ENCODE data around the gene DPEP3. TPM values are rescaled to one million over a fixed set of nuclear protein-coding genes. Genes with fewer than 3 reads are reported as not detected.

Gene DPEP3
- total and polyA plus RNA-seq, 10 of the 15 experiments (the other 5 are each of a cell fraction or from before 2014, with no cell fraction given) = not detected

DNA sequence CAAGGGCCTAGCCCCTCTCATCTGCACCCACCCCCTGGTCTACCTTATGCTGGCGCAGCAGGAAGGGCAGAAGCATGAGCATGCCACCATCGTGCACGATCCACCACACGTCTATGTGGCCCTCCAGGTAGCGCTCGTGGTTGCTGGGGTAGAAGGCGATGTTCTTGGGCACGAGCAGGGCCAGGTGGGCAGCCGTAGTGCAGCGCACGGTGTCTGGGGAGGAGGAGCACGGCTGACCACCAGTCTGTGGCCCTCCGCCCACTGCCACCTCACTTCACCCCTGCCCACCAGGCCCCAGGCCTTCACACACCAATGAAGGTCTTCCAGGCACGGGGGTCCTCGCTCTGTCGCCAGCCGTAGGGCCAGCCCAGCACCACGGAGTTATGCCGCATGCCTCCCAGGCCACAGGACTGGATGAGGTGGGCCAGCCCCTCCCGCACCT, 34.1 kb downstream of the DPEP3 start:
- Histone ChIP-seq H2AFZ (ENCODE audit: control insufficient read depth, low read depth, low read length) (no peak overlapping the region), H3K79me2 (ENCODE audit: control insufficient read depth, insufficient read depth, low read length) (no peaks in the 10 kb centered on the region), H3K4me3 (no peak overlapping the region), H3K4me1 (ENCODE audit: control insufficient read depth, insufficient read depth, low read length) (no peaks in the 10 kb centered on the region), H3K27ac (ENCODE audit: control insufficient read depth, insufficient read depth) (no peak overlapping the region), H3K27me3 (replicated peaks in 1 of 2; ENCODE audit: control insufficient read depth in 2 of 2, insufficient read depth in 2 of 2, low read length in 1 of 2) (no peaks in the 10 kb centered on the region), H3K9ac (ENCODE audit: control insufficient read depth, insufficient read depth, low read length) (no peak overlapping the region), H3K36me3 (ENCODE audit: control insufficient read depth in 2 of 2, insufficient read depth in 2 of 2, low read length in 1 of 2) (peaks cover 0 to 12% of the 10 kb centered on the region in 2 experiments; a peak in 3 of 4 replicates), H3K4me2 (ENCODE audit: control insufficient read depth, insufficient read depth) (no peak overlapping the region), H4K20me1 (ENCODE audit: control insufficient read depth, insufficient read depth) (no peaks in the 10 kb centered on the region), H3K9me3 (replicated peaks; ENCODE audit: control insufficient read depth, insufficient read depth, low read length) (no peaks in the 10 kb centered on the region)
- intact Hi-C loops (cut with micrococcal nuclease; ENCODE audit: unreplicated experiment) (no loop called here), in situ Hi-C loops (cut with MboI) (no loop called here)
- no TSS peak for BruUV-seq (replicated peaks)
- no peak for DNase-seq (ENCODE audit: low read depth, low spot score)
- no peak for FAIRE-seq
- ChIA-PET SMC1A (ENCODE audit: uncharacterized antibody, unreplicated experiment) (no interaction called here), RAD21 (ENCODE audit: unreplicated experiment) (no interaction called here), POLR2A (no interaction called here), CTCF (interaction anchor here (0.9 kb wide), 1 partner anchor 94 kb away, joined by 3 read pairs; no protein-coding TSS in a partner anchor)
- ATAC-seq = no peak
- TF ChIP-seq, protein P1, sequence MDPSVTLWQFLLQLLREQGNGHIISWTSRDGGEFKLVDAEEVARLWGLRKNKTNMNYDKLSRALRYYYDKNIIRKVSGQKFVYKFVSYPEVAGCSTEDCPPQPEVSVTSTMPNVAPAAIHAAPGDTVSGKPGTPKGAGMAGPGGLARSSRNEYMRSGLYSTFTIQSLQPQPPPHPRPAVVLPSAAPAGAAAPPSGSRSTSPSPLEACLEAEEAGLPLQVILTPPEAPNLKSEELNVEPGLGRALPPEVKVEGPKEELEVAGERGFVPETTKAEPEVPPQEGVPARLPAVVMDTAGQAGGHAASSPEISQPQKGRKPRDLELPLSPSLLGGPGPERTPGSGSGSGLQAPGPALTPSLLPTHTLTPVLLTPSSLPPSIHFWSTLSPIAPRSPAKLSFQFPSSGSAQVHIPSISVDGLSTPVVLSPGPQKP (IDR thresholded peaks at IDR 0.05; ENCODE audit: low read depth, low read length) = no peak
- TF ChIP-seq POLR2A (IDR thresholded peaks at IDR 0.05; ENCODE audit: low read depth, low read length) = peak; percentile 23
- 97% methylated on average over 20 of the region's 20 CpGs for WGBS (ENCODE audit: insufficient coverage, insufficient replicate concordance, low lambda C conversion rate, missing lambda C conversion rate)

DNA sequence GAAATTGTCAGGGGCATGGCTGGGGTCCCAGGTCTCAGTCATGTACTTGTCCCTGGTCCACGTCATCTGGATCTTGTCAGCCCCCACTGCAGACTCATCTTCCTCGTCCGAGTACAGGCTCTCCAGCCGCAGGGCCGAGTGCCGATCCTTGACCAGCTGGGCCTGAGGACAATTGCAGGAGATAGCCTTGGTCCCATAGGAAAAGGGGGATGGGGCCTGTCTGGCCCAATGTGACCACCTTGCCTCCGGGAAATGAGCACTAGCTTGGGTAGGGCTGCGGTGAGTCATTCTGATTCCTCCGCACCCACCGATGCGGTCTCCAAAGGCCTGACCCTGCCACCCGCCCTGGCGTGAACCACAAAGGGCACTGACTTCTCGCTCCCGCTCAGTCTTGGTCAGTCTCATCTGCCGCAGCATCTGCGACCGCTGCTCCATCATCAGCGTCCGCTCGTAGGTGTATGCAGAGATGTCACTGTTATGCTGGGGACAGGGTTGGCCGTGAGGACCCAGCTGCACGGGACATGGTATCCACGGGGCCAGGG, 34.8 kb downstream of the DPEP3 start:
- TSS peak; percentile 47 for BruUV-seq (replicated peaks)
- FAIRE-seq = no peak
- no peak for ATAC-seq
- ChIA-PET SMC1A (ENCODE audit: uncharacterized antibody, unreplicated experiment) (no interaction called here), POLR2A (interaction anchor here (1.3 kb wide), 1 partner anchor 20 kb away, joined by 3 read pairs; no protein-coding TSS in a partner anchor), RAD21 (ENCODE audit: unreplicated experiment) (no interaction called here), CTCF (no interaction called here)
- no peak for DNase-seq (ENCODE audit: low read depth, low spot score)
- H3K4me3 ChIP-seq = no peak overlapping the region
- TF ChIP-seq, protein P2, sequence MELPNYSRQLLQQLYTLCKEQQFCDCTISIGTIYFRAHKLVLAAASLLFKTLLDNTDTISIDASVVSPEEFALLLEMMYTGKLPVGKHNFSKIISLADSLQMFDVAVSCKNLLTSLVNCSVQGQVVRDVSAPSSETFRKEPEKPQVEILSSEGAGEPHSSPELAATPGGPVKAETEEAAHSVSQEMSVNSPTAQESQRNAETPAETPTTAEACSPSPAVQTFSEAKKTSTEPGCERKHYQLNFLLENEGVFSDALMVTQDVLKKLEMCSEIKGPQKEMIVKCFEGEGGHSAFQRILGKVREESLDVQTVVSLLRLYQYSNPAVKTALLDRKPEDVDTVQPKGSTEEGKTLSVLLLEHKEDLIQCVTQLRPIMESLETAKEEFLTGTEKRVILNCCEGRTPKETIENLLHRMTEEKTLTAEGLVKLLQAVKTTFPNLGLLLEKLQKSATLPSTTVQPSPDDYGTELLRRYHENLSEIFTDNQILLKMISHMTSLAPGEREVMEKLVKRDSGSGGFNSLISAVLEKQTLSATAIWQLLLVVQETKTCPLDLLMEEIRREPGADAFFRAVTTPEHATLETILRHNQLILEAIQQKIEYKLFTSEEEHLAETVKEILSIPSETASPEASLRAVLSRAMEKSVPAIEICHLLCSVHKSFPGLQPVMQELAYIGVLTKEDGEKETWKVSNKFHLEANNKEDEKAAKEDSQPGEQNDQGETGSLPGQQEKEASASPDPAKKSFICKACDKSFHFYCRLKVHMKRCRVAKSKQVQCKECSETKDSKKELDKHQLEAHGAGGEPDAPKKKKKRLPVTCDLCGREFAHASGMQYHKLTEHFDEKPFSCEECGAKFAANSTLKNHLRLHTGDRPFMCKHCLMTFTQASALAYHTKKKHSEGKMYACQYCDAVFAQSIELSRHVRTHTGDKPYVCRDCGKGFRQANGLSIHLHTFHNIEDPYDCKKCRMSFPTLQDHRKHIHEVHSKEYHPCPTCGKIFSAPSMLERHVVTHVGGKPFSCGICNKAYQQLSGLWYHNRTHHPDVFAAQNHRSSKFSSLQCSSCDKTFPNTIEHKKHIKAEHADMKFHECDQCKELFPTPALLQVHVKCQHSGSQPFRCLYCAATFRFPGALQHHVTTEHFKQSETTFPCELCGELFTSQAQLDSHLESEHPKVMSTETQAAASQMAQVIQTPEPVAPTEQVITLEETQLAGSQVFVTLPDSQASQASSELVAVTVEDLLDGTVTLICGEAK (IDR thresholded peaks at IDR 0.05; ENCODE audit: borderline replicate concordance) = no peak
- TF ChIP-seq NFYA (IDR thresholded peaks at IDR 0.05; ENCODE audit: borderline replicate concordance, low read depth, low read length) (no peak), KAT2A (conservative IDR thresholded peaks at IDR 0.05; ENCODE audit: control insufficient read depth, low read depth, low read length) (no peak), IKZF2 (IDR thresholded peaks at IDR 0.05) (no peak)
- in situ Hi-C loops (cut with MboI) (no loop called here), intact Hi-C loops (cut with micrococcal nuclease; ENCODE audit: unreplicated experiment) (no loop called here)
- no peak overlapping the region for H2AFZ ChIP-seq (ENCODE audit: control insufficient read depth, low read depth, low read length)
- no peak overlapping the region for H3K9ac ChIP-seq (ENCODE audit: control insufficient read depth, insufficient read depth, low read length)
- H3K4me2 ChIP-seq (ENCODE audit: control insufficient read depth, insufficient read depth) = no peak overlapping the region
- H3K9me3 ChIP-seq (replicated peaks; ENCODE audit: control insufficient read depth, insufficient read depth, low read length) = no peaks in the 10 kb centered on the region
- H3K4me1 ChIP-seq (ENCODE audit: control insufficient read depth, insufficient read depth, low read length) = no peaks in the 10 kb centered on the region
- WGBS (ENCODE audit: insufficient coverage, insufficient replicate concordance, low lambda C conversion rate, missing lambda C conversion rate) = 77% methylated on average over 24 of the region's 24 CpGs
- H3K27ac ChIP-seq (ENCODE audit: control insufficient read depth, insufficient read depth) = no peak overlapping the region
- H3K79me2 ChIP-seq (ENCODE audit: control insufficient read depth, insufficient read depth, low read length) = no peaks in the 10 kb centered on the region
- peaks cover 0 to 12% of the 10 kb centered on the region in 2 experiments; a peak in 3 of 4 replicates for H3K36me3 ChIP-seq (ENCODE audit: control insufficient read depth in 2 of 2, insufficient read depth in 2 of 2, low read length in 1 of 2)
- H4K20me1 ChIP-seq (ENCODE audit: control insufficient read depth, insufficient read depth) = no peaks in the 10 kb centered on the region
- no peaks in the 10 kb centered on the region for H3K27me3 ChIP-seq (replicated peaks in 1 of 2; ENCODE audit: control insufficient read depth in 2 of 2, insufficient read depth in 2 of 2, low read length in 1 of 2)

Measured in GM12878 (cell line).